Activated CD4-positive, alpha-beta T cell treated with anti-CD3 and anti-CD28 coated beads for 24 hours (primary cell): ENCODE measurements around the gene KIF5A.
"Not testable (repeated sequence)": the region's sequence is repeated elsewhere in the genome, so short reads cannot be mapped to it uniquely, and the experiment has no call there.

Experiments used
- DNase-seq, 2 donors: peaks; one replicate each; pipeline ENCODE4 v3.0.0-alpha.2; 2020; ENCODE audit warnings: low read depth in 2 of 2

The KIF5A gene

GRCh38 chr12:57584050-57584449 is 34.2 kb downstream of the KIF5A start:
- DNase-seq: no peak

GRCh38 chr12:57584690-57585089 is 34.8 kb downstream of the KIF5A start:
- no peak for DNase-seq

- DNase-seq: no peak
Observed at GRCh38 chr12:57585156-57585555, 35.3 kb downstream of the KIF5A start.

DNA sequence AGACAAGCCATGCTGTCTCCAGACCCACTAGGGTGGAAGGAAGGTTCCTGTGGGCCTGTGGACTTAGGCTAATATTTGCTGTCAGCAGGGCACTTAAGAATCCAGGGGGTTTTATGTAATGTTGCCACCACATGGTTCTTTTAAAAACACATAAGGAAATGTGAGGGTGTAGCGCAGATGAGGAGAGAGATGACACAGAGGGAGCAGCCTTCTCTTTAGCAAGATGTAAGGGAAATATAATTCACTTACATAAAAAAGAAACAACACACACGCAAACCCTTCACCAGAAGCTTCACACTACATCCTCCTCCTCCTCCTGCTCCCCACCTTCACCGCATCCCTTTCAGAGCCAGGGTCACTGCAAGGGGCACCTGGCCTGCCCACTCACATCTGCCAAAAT is 36.3 kb downstream of the KIF5A start:
- no peak for DNase-seq

DNA sequence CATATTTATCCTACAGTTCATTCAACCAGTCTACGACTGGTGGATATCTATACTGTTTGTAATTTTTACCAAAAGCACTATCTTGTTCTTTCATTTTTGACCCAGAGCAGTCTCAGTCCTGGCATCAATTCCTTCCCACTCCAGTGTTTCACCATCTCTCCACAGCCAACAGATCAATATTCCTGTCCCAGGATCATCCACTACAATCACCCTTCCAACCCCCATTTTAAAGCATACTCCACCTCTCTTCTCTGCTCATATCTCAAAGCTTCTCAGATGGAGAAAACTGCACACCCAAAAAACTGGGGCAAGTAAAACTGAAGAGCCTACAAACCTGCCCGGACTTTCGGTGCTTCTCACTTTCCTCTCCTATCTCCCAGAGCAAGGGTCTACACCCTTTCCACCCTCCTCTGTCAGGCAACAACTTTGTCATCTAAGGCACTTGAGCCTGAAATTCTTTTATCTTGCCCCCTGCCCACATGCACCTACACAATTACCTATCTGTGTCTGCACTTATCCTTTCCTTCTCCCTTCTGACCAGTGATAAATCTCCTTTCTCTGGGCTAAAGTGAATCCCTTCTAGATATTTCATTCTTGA is 37.1 kb downstream of the KIF5A start:
- DNase-seq: no peak

GRCh38 chr12:57588951-57589610 is 39.2 kb downstream of the KIF5A start:
- DNase-seq: not testable (repeated sequence)

DNA sequence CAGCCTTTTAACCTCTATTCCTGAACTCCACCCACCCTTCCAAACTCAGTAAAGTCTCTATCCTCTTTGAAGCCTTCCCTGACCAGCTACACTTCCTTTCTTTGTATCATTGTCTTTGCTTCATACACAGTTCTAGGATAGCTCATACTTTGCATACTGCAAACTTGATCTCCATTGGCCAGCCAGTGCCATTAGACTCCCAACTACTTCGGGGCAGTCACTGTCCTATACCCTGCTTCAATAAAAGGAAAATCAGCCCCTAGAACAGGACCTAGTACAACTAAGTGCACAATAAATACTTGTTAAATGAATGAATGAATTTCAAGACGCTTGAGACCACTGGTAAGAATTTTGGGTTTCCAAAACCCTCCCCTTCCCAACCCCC is 40.6 kb downstream of the KIF5A start:
- no peak for DNase-seq

DNA sequence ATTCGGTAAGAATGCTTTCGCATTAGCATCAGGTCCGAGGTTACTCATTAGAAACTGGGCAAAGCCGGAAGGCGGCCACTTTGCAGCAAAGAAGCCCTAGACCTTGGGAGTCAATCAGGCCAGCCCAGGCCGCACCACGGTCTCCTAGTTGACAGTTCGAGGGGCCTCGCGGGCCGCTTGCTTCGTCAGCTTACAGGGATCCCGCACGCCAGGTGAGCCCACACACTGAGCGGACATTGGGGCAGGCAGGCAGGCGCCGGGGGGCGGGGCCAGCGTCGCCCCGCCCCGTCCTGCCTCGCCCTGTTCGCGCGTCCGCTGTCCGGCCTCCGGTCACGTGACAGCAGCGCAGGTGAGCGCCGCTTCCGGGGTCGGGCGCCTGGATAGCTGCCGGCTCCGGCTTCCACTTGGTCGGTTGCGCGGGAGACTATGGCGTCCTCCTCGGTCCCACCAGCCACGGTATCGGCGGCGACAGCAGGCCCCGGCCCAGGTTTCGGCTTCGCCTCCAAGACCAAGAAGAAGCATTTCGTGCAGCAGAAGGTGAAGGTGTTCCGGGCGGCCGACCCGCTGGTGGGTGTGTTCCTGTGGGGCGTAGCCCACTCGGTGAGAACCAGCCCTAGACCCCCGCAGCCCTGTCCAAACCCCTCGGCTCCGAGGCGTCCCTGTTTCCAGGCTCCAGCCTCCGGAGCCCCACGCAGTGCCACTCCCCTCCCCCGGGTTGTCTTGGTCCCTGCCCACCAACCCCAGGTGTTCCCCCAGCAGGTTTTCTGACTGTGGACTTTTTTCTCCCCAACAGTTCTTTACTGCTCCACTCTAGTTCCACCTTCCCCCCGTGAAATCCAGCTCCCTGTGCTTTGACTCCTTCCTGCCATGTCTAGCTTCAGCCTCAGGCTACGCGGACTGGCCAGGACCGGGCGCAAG is 41.3 kb downstream of the KIF5A start, which contains the start of gene PIP4K2C:
Gene PIP4K2C, plus strand, starts transcription at position 329 of the 918 bp plus-strand sequence. Its CDS starts 98 bp downstream, at position 427.
- DNase-seq: peak; percentile 57 to 66

DNA sequence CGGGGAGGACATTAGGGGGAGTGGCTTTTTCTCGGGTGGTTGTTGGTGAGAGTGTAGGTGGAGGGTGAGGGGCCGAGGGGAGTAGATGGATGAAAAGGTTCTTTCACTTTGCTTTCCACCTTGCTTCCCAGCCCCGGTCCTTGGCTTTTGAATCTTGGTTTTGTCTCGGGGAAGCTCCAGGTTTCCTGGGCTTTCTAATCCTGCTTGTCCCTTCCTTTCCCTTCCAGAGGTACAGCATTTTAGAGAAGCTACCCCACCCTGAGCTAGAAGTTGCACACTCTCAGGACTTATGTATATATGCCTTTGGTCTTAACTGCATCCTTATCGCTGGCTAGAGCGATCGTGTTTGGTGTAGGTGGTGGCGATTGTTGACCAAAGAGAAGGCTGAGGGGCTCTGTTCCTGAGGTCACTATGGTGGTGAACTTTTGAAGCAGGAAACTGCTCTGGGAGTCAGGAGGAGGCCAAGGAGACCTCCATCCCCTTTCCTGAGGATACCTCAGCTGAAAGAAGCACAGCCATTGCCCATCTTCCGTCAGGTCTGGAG is 42.0 kb downstream of the KIF5A start:
- DNase-seq: no peak

GRCh38 chr12:57592551-57593165 is 42.8 kb downstream of the KIF5A start:
- no peak for DNase-seq

DNA sequence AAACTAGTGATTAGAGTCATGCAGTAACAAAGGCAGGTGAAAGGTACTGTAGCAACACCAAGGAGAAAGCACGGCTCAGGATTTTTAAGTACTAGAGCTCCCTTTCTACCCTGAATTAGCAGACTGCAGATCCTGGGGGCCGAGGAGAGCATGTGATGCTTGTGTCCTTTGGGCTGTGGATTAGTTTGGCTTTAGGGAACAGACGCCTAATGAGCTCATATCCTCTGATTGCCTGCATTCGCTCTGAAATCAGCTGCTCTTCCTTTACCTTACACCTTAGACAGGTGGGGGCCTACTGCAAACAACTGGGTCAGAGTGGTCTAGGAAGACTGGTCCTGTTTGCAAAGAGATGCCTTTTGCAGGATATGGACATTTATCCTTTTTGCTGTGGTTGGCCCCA is 43.3 kb downstream of the KIF5A start:
- DNase-seq: no peak

- no peak for DNase-seq
Observed at GRCh38 chr12:57600395-57600794, 50.6 kb downstream of the KIF5A start.

GRCh38 chr12:57602544-57602943 is 52.7 kb downstream of the KIF5A start:
- DNase-seq: no peak

GRCh38 chr12:57603324-57603723 is 53.5 kb downstream of the KIF5A start:
- no peak for DNase-seq

DNA sequence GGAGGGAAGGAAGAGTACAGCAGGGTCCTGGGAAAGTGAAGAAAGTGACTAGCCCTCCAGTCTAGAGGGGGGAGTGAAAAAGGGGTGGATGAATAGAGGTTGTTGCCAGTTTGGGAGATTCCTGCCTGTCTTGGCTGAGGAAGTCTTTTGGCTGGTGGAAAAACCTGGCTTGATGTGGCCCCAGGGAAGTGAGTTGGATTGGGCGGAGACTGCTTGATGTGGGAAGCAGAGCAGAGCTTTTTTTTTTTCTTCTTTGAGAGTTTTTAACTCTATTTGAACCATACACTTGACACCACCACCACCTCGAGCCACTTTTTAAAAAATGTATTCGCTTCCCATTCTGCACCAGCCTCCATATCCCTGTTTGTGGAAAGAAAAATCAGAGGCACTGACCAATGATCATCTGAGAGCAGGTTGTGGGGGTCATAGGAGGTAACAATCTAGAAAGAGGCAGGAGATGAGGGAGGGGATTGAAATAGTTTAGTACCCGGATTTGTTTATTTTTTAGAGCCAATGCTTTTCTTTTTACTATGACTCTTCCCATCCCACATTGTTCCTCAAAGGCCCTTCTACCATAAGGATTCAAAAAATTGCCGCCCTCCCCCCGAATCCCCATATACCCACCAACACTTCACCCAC is 54.1 kb downstream of the KIF5A start:
- no peak for DNase-seq

GRCh38 chr12:57604454-57604991 is 54.7 kb downstream of the KIF5A start, which contains the start of gene DTX3:
DTX3 (plus strand) TSS chr12:57604824; CDS start chr12:57606518, 1,694 bp downstream.
- DNase-seq: no peak

DNA sequence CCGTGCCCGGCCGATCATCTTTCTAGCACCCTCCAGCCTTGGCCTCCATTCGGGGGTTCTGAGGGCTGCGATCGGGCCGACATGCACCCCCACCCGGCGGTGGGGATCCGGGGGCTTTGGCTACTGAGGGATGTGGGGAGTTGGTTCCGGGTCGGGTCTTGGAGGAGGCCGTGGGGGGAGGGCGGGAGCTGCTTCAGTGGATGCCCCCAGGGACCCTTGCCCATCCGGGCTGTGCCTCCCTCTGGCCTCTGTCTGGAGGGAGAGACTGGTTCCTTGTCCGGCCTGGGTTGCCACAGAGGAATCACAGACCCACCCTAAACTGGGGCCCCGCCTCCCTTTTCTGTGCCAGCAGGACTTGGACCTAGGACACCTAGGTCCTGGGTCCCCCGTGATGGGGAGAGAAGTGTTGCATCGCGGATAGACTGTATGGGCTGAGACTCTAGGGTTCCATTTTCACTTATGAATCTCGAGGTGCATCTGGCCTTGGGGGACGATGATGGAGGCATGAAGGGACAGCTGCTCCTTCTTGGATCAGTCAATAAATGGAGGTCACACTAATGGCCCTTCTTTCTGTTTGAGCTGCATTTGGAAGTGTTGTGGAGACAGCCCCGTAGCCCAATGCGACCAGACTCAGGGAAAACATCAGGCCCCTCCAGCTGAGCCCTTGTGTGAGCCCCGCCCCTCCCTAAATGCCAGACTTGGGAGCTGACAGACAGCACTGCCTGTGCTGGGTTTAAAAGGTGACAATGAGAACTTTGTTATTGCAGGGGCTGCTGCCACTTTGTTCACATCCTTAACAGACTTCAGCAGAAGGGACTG is 55.4 kb downstream of the KIF5A start:
- no peak for DNase-seq

DNA sequence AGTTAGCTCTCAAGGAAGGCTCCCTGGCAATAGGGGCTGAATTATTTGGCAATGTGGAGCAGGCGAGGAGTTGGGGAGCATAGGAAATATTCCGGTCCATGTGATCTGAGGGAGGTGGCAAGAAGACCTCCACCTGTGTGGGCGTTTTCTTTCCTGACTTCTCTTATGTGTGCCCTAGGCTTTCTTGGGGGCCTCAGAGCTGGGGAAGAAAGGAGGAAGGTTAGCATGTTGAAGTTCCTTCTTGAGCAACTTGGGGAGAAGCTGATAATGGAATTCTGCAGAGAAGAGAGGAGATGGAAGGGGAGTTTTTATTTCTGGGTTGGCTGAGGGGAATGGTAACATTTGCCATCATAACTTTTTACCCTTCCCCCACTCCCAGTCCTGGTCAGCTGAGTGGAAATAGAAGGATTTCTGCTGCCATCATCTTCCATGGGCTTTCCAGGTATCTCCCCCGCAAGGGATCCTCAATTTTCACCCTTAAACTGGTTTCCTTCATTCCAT is 56.0 kb downstream of the KIF5A start:
- DNase-seq: no peak

- no peak for DNase-seq
Observed at GRCh38 chr12:57606399-57606798, 56.6 kb downstream of the KIF5A start.

DNA sequence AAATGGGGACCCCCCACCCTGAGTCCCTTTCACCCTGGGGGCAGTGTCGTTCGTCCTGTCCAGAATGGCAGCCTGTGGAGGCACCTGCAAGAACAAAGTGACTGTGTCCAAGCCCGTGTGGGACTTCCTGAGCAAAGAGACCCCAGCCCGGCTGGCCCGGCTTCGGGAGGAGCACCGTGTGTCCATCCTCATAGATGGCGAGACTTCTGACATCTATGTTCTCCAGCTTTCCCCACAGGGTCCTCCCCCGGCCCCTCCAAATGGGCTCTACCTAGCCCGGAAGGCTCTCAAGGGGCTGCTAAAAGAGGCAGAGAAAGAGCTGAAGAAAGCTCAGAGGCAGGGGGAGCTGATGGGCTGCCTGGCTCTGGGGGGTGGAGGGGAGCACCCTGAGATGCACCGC is 57.0 kb downstream of the KIF5A start:
- no peak for DNase-seq
